MM.1S (cell line): ENCODE measurements around the gene SERP2.

Experiments
- DNase-seq: peaks from one replicate; pipeline ENCODE4 v3.0.0-alpha.2; 2015
- H2AFZ ChIP-seq: fragments of 300-600 bp; sonication (generic); 2 replicates; pipeline ENCODE4 v1.6.0; 2016; ENCODE audit warnings: antibody characterized with exemption, low read length
- H3F3A ChIP-seq: fragments of 300-600 bp; sonication (generic); 2 replicates; pipeline ENCODE4 v1.6.1; 2016; ENCODE audit warnings: mild to moderate bottlenecking, antibody characterized with exemption, low read length, moderate library complexity, mixed read lengths; ENCODE audit not compliant: insufficient read depth
- H3K27ac ChIP-seq: fragments of 300-600 bp; sonication (generic); 2 replicates; pipeline ENCODE4 v1.5.1; 2016; ENCODE audit warnings: mild to moderate bottlenecking, low read length
- H3K27me3 ChIP-seq: fragments of 300-600 bp; sonication (generic); replicated peaks from 2 replicates; pipeline ENCODE4 v1.6.0; 2016; ENCODE audit warnings: low read length; ENCODE audit not compliant: insufficient read depth
- H3K36me3 ChIP-seq: fragments of 300-600 bp; sonication (generic); replicated peaks from 2 replicates; pipeline ENCODE4 v1.6.1; 2016; ENCODE audit warnings: mild to moderate bottlenecking, low read length, mixed read lengths; ENCODE audit not compliant: insufficient read depth
- H3K4me1 ChIP-seq: fragments of 300-600 bp; sonication (generic); 2 replicates; pipeline ENCODE4 v1.6.1; 2016; ENCODE audit warnings: low read length, mixed read lengths
- H3K4me2 ChIP-seq: fragments of 300-600 bp; sonication (generic); 2 replicates; pipeline ENCODE4 v1.6.0; 2016; ENCODE audit warnings: low read depth, low read length
- H3K4me3 ChIP-seq: fragments of 300-600 bp; sonication (generic); 2 replicates; pipeline ENCODE4 v1.5.1; 2016; ENCODE audit warnings: low read length, mixed read lengths
- H3K79me2 ChIP-seq: fragments of 300-600 bp; sonication (generic); 2 replicates; pipeline ENCODE4 v1.6.1; 2016; ENCODE audit warnings: mixed run types, low read length, mixed read lengths
- H3K9ac ChIP-seq: fragments of 300-600 bp; sonication (generic); 2 replicates; pipeline ENCODE4 v1.6.1; 2016; ENCODE audit warnings: low read length, mixed read lengths
- H3K9me2 ChIP-seq: fragments of 300-600 bp; sonication (generic); replicated peaks from 2 replicates; pipeline ENCODE4 v1.6.1; 2016; ENCODE audit warnings: mild to moderate bottlenecking, low read length, mixed read lengths; ENCODE audit not compliant: insufficient read depth
- H3K9me3 ChIP-seq: fragments of 300-600 bp; sonication (generic); replicated peaks from 2 replicates; pipeline ENCODE4 v1.6.1; 2016; ENCODE audit warnings: mild to moderate bottlenecking, low read length, mixed read lengths; ENCODE audit not compliant: insufficient read depth
- H4K20me1 ChIP-seq: fragments of 300-600 bp; sonication (generic); 2 replicates; pipeline ENCODE4 v1.6.1; 2016; ENCODE audit warnings: mild to moderate bottlenecking, low read length, moderate library complexity, mixed read lengths; ENCODE audit not compliant: insufficient read depth
- EZH2 ChIP-seq: fragments of 300-600 bp; sonication (generic); optimal IDR thresholded peaks from 2 replicates; pipeline ENCODE3; 2017; ENCODE audit warnings: low read depth, mild to moderate bottlenecking, antibody characterized with exemption, low read length, mixed read lengths
- EZH2phosphoT487 ChIP-seq: fragments of 300-600 bp; sonication (generic); IDR thresholded peaks from 2 replicates; pipeline ENCODE4 v1.6.1; 2018; ENCODE audit warnings: antibody characterized with exemption, low read length
- TF ChIP-seq, protein P1 (sequence below): fragments of 300-600 bp; sonication (generic); IDR thresholded peaks from 2 replicates; pipeline ENCODE4 v1.5.1; 2016; ENCODE audit warnings: antibody characterized with exemption, low read length, mixed read lengths

SERP2 gene

DNA sequence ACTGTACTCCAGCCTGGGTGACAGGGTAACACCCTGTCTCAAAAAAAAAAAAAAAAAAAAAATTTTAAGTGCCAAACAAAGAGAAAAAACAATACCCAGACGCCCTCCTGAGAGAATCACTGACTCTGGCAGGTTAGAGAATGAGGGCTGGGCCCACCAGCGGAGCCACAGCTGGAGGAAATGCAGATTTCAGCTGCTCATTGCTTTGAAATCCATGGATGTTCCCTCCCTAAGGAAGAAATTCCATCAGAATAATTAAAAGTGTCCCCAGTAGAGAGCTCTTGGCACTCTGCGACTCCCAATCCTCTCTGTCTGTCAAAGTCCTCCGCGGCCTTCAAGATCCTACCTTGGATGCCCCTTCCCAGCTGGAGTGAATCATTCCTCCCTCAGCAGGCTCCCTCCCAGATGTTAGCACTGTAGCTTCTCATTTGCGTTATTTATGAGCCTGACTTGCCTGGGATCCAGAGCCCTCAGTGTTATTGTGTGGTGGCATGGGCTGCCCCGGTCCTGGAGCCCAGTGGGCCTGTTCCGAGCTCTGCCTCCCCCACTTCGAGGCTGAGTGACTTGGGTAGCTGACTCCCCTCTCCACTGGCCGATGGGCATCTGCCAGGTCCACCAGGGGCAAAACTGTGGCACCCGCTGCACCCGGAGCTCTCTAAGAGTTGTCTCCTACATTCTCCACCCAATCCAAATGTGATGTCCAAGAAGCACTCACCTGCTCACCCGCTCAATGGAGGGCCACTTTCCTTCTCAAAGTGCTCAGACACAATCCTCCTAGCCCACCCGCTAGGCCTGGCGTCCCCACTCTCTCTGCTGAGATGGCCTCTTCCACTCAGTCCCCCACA, 47.0 kb downstream of the SERP2 start:
- no peak overlapping the region for H2AFZ ChIP-seq
- TF ChIP-seq EZH2phosphoT487, result no peak
- TF ChIP-seq, protein P1, sequence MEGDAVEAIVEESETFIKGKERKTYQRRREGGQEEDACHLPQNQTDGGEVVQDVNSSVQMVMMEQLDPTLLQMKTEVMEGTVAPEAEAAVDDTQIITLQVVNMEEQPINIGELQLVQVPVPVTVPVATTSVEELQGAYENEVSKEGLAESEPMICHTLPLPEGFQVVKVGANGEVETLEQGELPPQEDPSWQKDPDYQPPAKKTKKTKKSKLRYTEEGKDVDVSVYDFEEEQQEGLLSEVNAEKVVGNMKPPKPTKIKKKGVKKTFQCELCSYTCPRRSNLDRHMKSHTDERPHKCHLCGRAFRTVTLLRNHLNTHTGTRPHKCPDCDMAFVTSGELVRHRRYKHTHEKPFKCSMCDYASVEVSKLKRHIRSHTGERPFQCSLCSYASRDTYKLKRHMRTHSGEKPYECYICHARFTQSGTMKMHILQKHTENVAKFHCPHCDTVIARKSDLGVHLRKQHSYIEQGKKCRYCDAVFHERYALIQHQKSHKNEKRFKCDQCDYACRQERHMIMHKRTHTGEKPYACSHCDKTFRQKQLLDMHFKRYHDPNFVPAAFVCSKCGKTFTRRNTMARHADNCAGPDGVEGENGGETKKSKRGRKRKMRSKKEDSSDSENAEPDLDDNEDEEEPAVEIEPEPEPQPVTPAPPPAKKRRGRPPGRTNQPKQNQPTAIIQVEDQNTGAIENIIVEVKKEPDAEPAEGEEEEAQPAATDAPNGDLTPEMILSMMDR, result no peak
- no peak for TF ChIP-seq EZH2

DNA sequence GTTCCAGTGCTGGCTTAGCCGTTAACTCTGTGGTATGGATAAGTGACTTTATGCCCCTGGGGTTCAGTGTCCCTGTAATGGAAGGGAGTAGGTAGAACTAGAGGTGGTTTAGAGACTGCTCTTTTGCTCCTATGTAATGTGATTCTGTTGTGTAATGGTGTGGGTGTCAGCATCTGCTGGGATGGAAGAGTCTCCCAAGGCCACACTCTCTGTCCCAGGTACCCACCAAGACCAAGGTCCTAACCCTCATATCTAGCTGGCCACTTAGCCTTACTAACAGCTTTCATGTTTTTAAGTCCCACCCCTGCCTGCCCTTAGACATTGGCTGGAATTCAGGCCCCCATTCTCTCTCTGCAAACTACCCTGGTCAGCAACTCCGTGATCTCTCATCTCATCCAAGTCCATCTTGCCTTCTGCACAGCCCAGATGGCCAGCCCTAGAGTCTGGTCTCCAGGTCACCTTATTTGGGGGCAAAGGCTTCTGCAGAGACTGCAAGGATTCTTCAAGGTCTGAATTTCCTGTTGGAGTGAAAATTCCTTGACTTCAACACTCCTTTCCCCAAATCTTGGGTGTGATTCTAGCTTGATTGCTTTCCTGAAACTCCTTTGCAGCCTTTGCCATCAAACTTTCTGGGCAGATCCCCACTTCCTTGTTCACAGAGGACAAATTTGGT, 48.4 kb downstream of the SERP2 start:
- no peak for DNase-seq
- H4K20me1 ChIP-seq, result no peaks in the 10 kb centered on the region
- H3K79me2 ChIP-seq, result no peaks in the 10 kb centered on the region
- H3K27ac ChIP-seq, result no peak overlapping the region
- no peaks in the 10 kb centered on the region for H3K9me3 ChIP-seq
- no peaks in the 10 kb centered on the region for H3F3A ChIP-seq
- no peaks in the 10 kb centered on the region for H3K36me3 ChIP-seq
- no peak overlapping the region for H2AFZ ChIP-seq
- no peaks in the 10 kb centered on the region for H3K27me3 ChIP-seq
- no peak overlapping the region for H3K9ac ChIP-seq
- no peak for TF ChIP-seq EZH2phosphoT487
- no peak for TF ChIP-seq EZH2
- TF ChIP-seq, protein P1, result no peak
- H3K4me3 ChIP-seq, result no peak overlapping the region
- no peak overlapping the region for H3K4me2 ChIP-seq
- H3K9me2 ChIP-seq, result no peaks in the 10 kb centered on the region
- H3K4me1 ChIP-seq, result no peaks in the 10 kb centered on the region

More for the DNA sequence above, 47.0 kb downstream of the SERP2 start:
- Histone ChIP-seq H3K79me2 (no peaks in the 10 kb centered on the region), H3K4me1 (no peaks in the 10 kb centered on the region), H3K9me3 (no peaks in the 10 kb centered on the region), H3K27ac (no peak overlapping the region), H3K4me3 (no peak overlapping the region), H3K27me3 (no peaks in the 10 kb centered on the region), H3K4me2 (no peak overlapping the region), H4K20me1 (no peaks in the 10 kb centered on the region), H3F3A (no peaks in the 10 kb centered on the region), H3K36me3 (no peaks in the 10 kb centered on the region), H3K9ac (no peak overlapping the region), H3K9me2 (no peaks in the 10 kb centered on the region)
- no peak for DNase-seq

DNA sequence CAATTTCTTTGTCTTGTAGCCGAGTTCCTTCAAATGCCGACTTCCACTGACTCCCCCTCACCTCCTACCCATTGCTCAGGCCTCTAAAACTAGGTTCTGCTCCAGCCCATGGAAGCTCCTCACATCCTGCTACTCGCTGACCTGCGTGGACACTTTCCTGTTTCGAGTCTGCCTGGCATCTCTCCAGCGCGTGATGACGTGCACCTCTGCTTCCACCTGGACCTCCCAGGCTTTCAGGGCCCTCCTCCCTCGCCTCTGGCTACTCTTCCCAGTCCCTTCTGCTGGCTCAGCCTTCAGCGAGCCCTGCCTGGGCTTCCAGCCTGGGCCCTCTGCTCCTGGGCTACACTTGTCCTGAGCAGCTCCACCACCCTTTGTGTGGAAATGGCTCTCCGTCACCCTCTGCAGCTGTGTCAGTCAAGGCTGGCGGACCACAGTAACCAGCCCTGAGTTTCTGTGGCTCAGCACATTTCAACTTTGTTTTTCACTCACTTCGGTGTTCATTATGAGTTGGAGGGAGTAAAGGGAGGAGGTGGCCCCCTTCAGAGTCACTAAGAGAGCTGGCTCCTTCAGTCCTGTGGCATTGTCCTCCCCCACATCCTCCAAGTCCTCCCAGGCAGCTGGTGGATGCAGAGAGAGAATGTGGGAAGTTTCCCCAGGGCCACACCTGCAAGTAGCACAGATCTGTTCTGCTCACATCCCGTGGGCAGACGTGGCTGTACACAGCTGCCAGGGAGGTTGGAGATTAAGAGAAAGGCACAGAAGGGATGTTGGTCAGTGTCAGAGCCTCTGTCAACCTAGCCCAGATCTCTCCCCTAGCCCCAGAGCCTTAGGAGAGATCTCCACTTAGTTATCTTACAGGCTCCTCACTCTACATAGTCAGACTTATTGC, 49.4 kb downstream of the SERP2 start:
- Histone ChIP-seq H3K4me3 (no peak overlapping the region), H3K9ac (no peak overlapping the region), H3K9me3 (no peaks in the 10 kb centered on the region), H2AFZ (no peak overlapping the region), H3K9me2 (no peaks in the 10 kb centered on the region), H3K27me3 (no peaks in the 10 kb centered on the region), H3K4me2 (no peak overlapping the region), H3K27ac (no peak overlapping the region), H3K4me1 (no peaks in the 10 kb centered on the region), H4K20me1 (no peaks in the 10 kb centered on the region), H3F3A (no peaks in the 10 kb centered on the region), H3K79me2 (no peaks in the 10 kb centered on the region), H3K36me3 (no peaks in the 10 kb centered on the region)
- no peak for TF ChIP-seq EZH2
- TF ChIP-seq, protein P1, result no peak
- TF ChIP-seq EZH2phosphoT487, result no peak
- DNase-seq, result no peak
